Body of pancreas (tissue), 4 donors: ENCODE data around the gene ALPP. TPM values are rescaled to one million over a fixed set of nuclear protein-coding genes. Genes with fewer than 3 reads are reported as not detected.

Source experiments
- ATAC-seq: fragments of 150-250 bp; one replicate; pipeline ENCODE4 v1.9.1; 2016
- DNase-seq, 4 donors: peaks; one replicate each; pipeline ENCODE4 v3.0.0-alpha.2; 2019
- H3K27ac ChIP-seq, 4 donors: fragments of 200-600 bp; sonication (generic); 1 replicate in 3 of 4; 2 replicates in 1 of 4; pipeline versions ENCODE4 v1.5.1 to v1.6.1; 2016 to 2019; ENCODE audit warnings: mild to moderate bottlenecking in 1 of 4, mixed read lengths in 1 of 4, moderate library complexity in 1 of 4
- H3K27me3 ChIP-seq, 2 donors: fragments of 200-600 bp; sonication (generic); one replicate each; pipeline ENCODE4 v1.6.0; 2016; ENCODE audit warnings: mild to moderate bottlenecking in 1 of 2
- H3K36me3 ChIP-seq, 2 donors: fragments of 200-600 bp; sonication (generic); replicated peaks in 1 of 2; 2 replicates each; pipeline ENCODE4 v1.5.1; 2016; ENCODE audit warnings: low read depth in 2 of 2; ENCODE audit not compliant: insufficient read depth in 1 of 2
- H3K4me1 ChIP-seq: fragments of 200-600 bp; sonication (generic); one replicate; pipeline ENCODE4 v1.6.0; 2016
- H3K4me3 ChIP-seq, 2 donors: fragments of 200-600 bp; sonication (generic); 1 replicate in 1 of 2; 2 replicates in 1 of 2; pipeline ENCODE4 v1.5.1; 2016 to 2019
- H3K9me3 ChIP-seq, 3 donors: fragments of 200-600 bp; sonication (generic); 1 replicate in 2 of 3; 2 replicates in 1 of 3; pipeline ENCODE4 v1.5.1; 2016
- CTCF ChIP-seq, 7 experiments: fragments of 450-650 bp in 4 of 7; fragments of 200-600 bp in 3 of 7; sonication (generic) in 3 of 7; IDR thresholded peaks; one replicate each; pipeline ENCODE4 v1.5.1; 2016 to 2019; ENCODE audit warnings: antibody characterized with exemption in 7 of 7
- POLR2A ChIP-seq, 3 donors: fragments of 450-650 bp; IDR thresholded peaks; one replicate each; pipeline ENCODE4 v1.6.1; 2016; ENCODE audit warnings: antibody characterized with exemption in 3 of 3, mild to moderate bottlenecking in 2 of 3
- WGBS, 2 donors: methylation state at CpG; one replicate each; pipeline ENCODE4 v1.1.5; 2017; 5-methylcytosine and 5-hydroxymethylcytosine counted together
- intact Hi-C: fragments of 100-400 bp; cut with DNase I; formaldehyde crosslinking; loops from one replicate; pipeline ENCODE4 v1.15.1; 2023
- total RNA-seq, 2 donors: library from RNA; depleted of rRNA; stranded (reverse); fragments of >200 nt; gene quantifications; one replicate each; pipeline ENCODE4 v1.1.0, GENCODE V29; 2016

Gene ALPP
- total RNA-seq, 2 donors from 2014 or later = 0.52 TPM; not detected in 1

- H3K27ac ChIP-seq = no peak overlapping the region
- WGBS, 2 donors = 48 to 52% methylated on average over 6 of the region's 6 CpGs
- no peaks in the 10 kb centered on the region for H3K9me3 ChIP-seq
- H3K36me3 ChIP-seq = no peaks in the 10 kb centered on the region
- no peak for ATAC-seq
- H3K4me1 ChIP-seq = peaks cover 20% of the 10 kb centered on the region
- TF ChIP-seq POLR2A (IDR thresholded peaks at IDR 0.05) (no peak), CTCF (IDR thresholded peaks at IDR 0.05) (no peak)
- intact Hi-C loops = no loop called here
- H3K4me3 ChIP-seq = no peak overlapping the region
- peaks cover 0 to 31% of the 10 kb centered on the region in 2 donors for H3K27me3 ChIP-seq
- no peak for DNase-seq
Observed at GRCh38 chr2:232348936-232349335, 29.6 kb upstream of the ALPP start.

- no peak overlapping the region for H3K4me3 ChIP-seq
- H3K9me3 ChIP-seq = no peaks in the 10 kb centered on the region
- WGBS, 2 donors = 60% methylated on average over 7 of the region's 7 CpGs; no CpG with 5 or more reads in 1 of the 2 donors
- intact Hi-C loops = no loop called here
- peaks cover 0 to 31% of the 10 kb centered on the region in 2 donors for H3K27me3 ChIP-seq
- no peaks in the 10 kb centered on the region for H3K36me3 ChIP-seq
- H3K27ac ChIP-seq = no peak overlapping the region
- no peak for DNase-seq
- ATAC-seq = no peak
- peaks cover 20% of the 10 kb centered on the region for H3K4me1 ChIP-seq
- TF ChIP-seq POLR2A (IDR thresholded peaks at IDR 0.05) = no peak
- no peak for TF ChIP-seq CTCF (IDR thresholded peaks at IDR 0.05)
Observed at GRCh38 chr2:232349546-232349945, 29.0 kb upstream of the ALPP start.

- H3K4me1 ChIP-seq = peaks cover 20% of the 10 kb centered on the region
- H3K27me3 ChIP-seq = peaks cover 0 to 31% of the 10 kb centered on the region in 2 donors
- H3K27ac ChIP-seq = no peak overlapping the region
- DNase-seq = peak in 1 of 4 donors; percentile 4
- intact Hi-C loops = no loop called here
- no peak for ATAC-seq
- WGBS, 2 donors = 53% methylated on average over 4 to 14 of the region's 14 CpGs
- no peaks in the 10 kb centered on the region for H3K36me3 ChIP-seq
- no peak for TF ChIP-seq POLR2A (IDR thresholded peaks at IDR 0.05)
- TF ChIP-seq CTCF (IDR thresholded peaks at IDR 0.05) = no peak
- H3K4me3 ChIP-seq = no peak overlapping the region
- H3K9me3 ChIP-seq = no peaks in the 10 kb centered on the region
Observed at GRCh38 chr2:232349946-232350635, 28.5 kb upstream of the ALPP start.

- H3K27ac ChIP-seq = no peak overlapping the region
- peaks cover 0 to 31% of the 10 kb centered on the region in 2 donors for H3K27me3 ChIP-seq
- no peak for TF ChIP-seq POLR2A (IDR thresholded peaks at IDR 0.05)
- TF ChIP-seq CTCF (IDR thresholded peaks at IDR 0.05) = no peak
- H3K4me3 ChIP-seq = no peak overlapping the region
- 14 to 51% methylated on average over 2 to 74 of the region's 76 CpGs for WGBS, 2 donors
- intact Hi-C loops = no loop called here
- peak in 3 of 4 donors; percentile 29 to 52 (median 32) for DNase-seq
- no peaks in the 10 kb centered on the region for H3K36me3 ChIP-seq
- H3K9me3 ChIP-seq = no peaks in the 10 kb centered on the region
- H3K4me1 ChIP-seq = peaks cover 20% of the 10 kb centered on the region
- ATAC-seq = peak; percentile 51
Observed at GRCh38 chr2:232350804-232351685, 27.5 kb upstream of the ALPP start.
